ENCODE data around the gene MAP3K5.

MAP3K5 gene

GRCh38 chr6:136525586-136526195 is 266.6 kb downstream of the MAP3K5 start:
- peaks cover 6% of the 10 kb centered on the region for H3K79me1 ChIP-seq (ENCODE audit: low read length)
- no peak overlapping the region for H3K9ac ChIP-seq (ENCODE audit: low read length)
- H2BK5ac ChIP-seq (ENCODE audit: low read length) = no peak overlapping the region
- no peaks in the 10 kb centered on the region for H3K36me3 ChIP-seq (ENCODE audit: control insufficient read depth, insufficient read depth, low read length)
- no peak overlapping the region for H3K27ac ChIP-seq (ENCODE audit: low read depth, low read length)
- no peak overlapping the region for H3K4me3 ChIP-seq (ENCODE audit: low read length)
- no CpG with 5 or more reads among the region's 8 CpGs for WGBS (ENCODE audit: extremely low coverage, insufficient coverage, low lambda C conversion rate)
- no peak for DNase-seq
- peak overlapping the region; percentile 8 for H2BK120ac ChIP-seq (ENCODE audit: low read depth, low read length)
- no peak overlapping the region for H3K56ac ChIP-seq (ENCODE audit: low read length)
- H3K18ac ChIP-seq (ENCODE audit: low read length) = no peak overlapping the region
- no peak overlapping the region for H4K5ac ChIP-seq (ENCODE audit: low read length)
- peaks cover 12% of the 10 kb centered on the region for H3K4me1 ChIP-seq (ENCODE audit: control insufficient read depth, low read depth, low read length)
- H3K4ac ChIP-seq (ENCODE audit: low read depth, low read length) = no peak overlapping the region
- H3K79me2 ChIP-seq (ENCODE audit: control insufficient read depth, insufficient read depth, low read length) = peaks cover 11% of the 10 kb centered on the region
- no peak overlapping the region for H4K8ac ChIP-seq (ENCODE audit: low read depth, low read length)
- H3K23ac ChIP-seq (ENCODE audit: low read length) = no peak overlapping the region
- no peak overlapping the region for H2BK15ac ChIP-seq (replicated peaks; ENCODE audit: low read depth)
- H3K4me2 ChIP-seq (ENCODE audit: low read length) = no peak overlapping the region
- no peak overlapping the region for H2AK5ac ChIP-seq (ENCODE audit: low read length)
- H3K27me3 ChIP-seq (ENCODE audit: insufficient read depth, low read length, poor library complexity) = no peaks in the 10 kb centered on the region

GRCh38 chr6:136524936-136525413 is 267.3 kb downstream of the MAP3K5 start:
- Histone ChIP-seq H3K9ac (ENCODE audit: low read length) (no peak overlapping the region), H3K18ac (ENCODE audit: low read length) (no peak overlapping the region), H3K23ac (ENCODE audit: low read length) (no peak overlapping the region), H4K8ac (ENCODE audit: low read depth, low read length) (no peak overlapping the region), H4K5ac (ENCODE audit: low read length) (no peak overlapping the region), H3K27ac (ENCODE audit: low read depth, low read length) (no peak overlapping the region), H3K79me1 (ENCODE audit: low read length) (peaks cover 8% of the 10 kb centered on the region), H2BK120ac (ENCODE audit: low read depth, low read length) (no peak overlapping the region), H3K4me2 (ENCODE audit: low read length) (no peak overlapping the region), H3K27me3 (ENCODE audit: insufficient read depth, low read length, poor library complexity) (no peaks in the 10 kb centered on the region), H3K4me1 (ENCODE audit: control insufficient read depth, low read depth, low read length) (peaks cover 12% of the 10 kb centered on the region), H2AK5ac (ENCODE audit: low read length) (no peak overlapping the region), H3K56ac (ENCODE audit: low read length) (peak overlapping the region; percentile 40), H3K4ac (ENCODE audit: low read depth, low read length) (no peak overlapping the region), H2BK15ac (replicated peaks; ENCODE audit: low read depth) (no peak overlapping the region), H3K4me3 (ENCODE audit: low read length) (no peak overlapping the region), H3K36me3 (ENCODE audit: control insufficient read depth, insufficient read depth, low read length) (no peaks in the 10 kb centered on the region), H2BK5ac (ENCODE audit: low read length) (no peak overlapping the region), H3K79me2 (ENCODE audit: control insufficient read depth, insufficient read depth, low read length) (peaks cover 14% of the 10 kb centered on the region)
- WGBS (ENCODE audit: extremely low coverage, insufficient coverage, low lambda C conversion rate) = no CpG with 5 or more reads among the region's 2 CpGs
- no peak for DNase-seq

- no peak overlapping the region for H3K27ac ChIP-seq (ENCODE audit: low read depth, low read length)
- H3K9ac ChIP-seq (ENCODE audit: low read length) = no peak overlapping the region
- no peak overlapping the region for H3K23ac ChIP-seq (ENCODE audit: low read length)
- H4K5ac ChIP-seq (ENCODE audit: low read length) = no peak overlapping the region
- peaks cover 11% of the 10 kb centered on the region for H3K79me2 ChIP-seq (ENCODE audit: control insufficient read depth, insufficient read depth, low read length)
- H2BK5ac ChIP-seq (ENCODE audit: low read length) = no peak overlapping the region
- H3K79me1 ChIP-seq (ENCODE audit: low read length) = peaks cover 8% of the 10 kb centered on the region
- H2AK5ac ChIP-seq (ENCODE audit: low read length) = no peak overlapping the region
- H3K4ac ChIP-seq (ENCODE audit: low read depth, low read length) = no peak overlapping the region
- H3K4me3 ChIP-seq (ENCODE audit: low read length) = no peak overlapping the region
- no peaks in the 10 kb centered on the region for H3K27me3 ChIP-seq (ENCODE audit: insufficient read depth, low read length, poor library complexity)
- no peaks in the 10 kb centered on the region for H3K36me3 ChIP-seq (ENCODE audit: control insufficient read depth, insufficient read depth, low read length)
- no peak overlapping the region for H2BK15ac ChIP-seq (replicated peaks; ENCODE audit: low read depth)
- no peak overlapping the region for H3K4me2 ChIP-seq (ENCODE audit: low read length)
- H3K4me1 ChIP-seq (ENCODE audit: control insufficient read depth, low read depth, low read length) = peaks cover 12% of the 10 kb centered on the region
- H3K56ac ChIP-seq (ENCODE audit: low read length) = no peak overlapping the region
- DNase-seq = no peak
- H2BK120ac ChIP-seq (ENCODE audit: low read depth, low read length) = no peak overlapping the region
- H3K18ac ChIP-seq (ENCODE audit: low read length) = no peak overlapping the region
- no peak overlapping the region for H4K8ac ChIP-seq (ENCODE audit: low read depth, low read length)
- no CpG with 5 or more reads among the region's 2 CpGs for WGBS (ENCODE audit: extremely low coverage, insufficient coverage, low lambda C conversion rate)
These were observed 267.8 kb downstream of the MAP3K5 start for GRCh38 chr6:136524339-136524935.

- H3K23ac ChIP-seq (ENCODE audit: low read length) = no peak overlapping the region
- H3K27me3 ChIP-seq (ENCODE audit: insufficient read depth, low read length, poor library complexity) = no peaks in the 10 kb centered on the region
- WGBS (ENCODE audit: extremely low coverage, insufficient coverage, low lambda C conversion rate) = no CpG with 5 or more reads among the region's 4 CpGs
- no peak overlapping the region for H2BK120ac ChIP-seq (ENCODE audit: low read depth, low read length)
- H3K4me3 ChIP-seq (ENCODE audit: low read length) = no peak overlapping the region
- no peak overlapping the region for H3K4ac ChIP-seq (ENCODE audit: low read depth, low read length)
- no peak overlapping the region for H4K5ac ChIP-seq (ENCODE audit: low read length)
- H3K56ac ChIP-seq (ENCODE audit: low read length) = no peak overlapping the region
- H3K27ac ChIP-seq (ENCODE audit: low read depth, low read length) = no peak overlapping the region
- H2BK15ac ChIP-seq (replicated peaks; ENCODE audit: low read depth) = no peak overlapping the region
- peaks cover 12% of the 10 kb centered on the region for H3K4me1 ChIP-seq (ENCODE audit: control insufficient read depth, low read depth, low read length)
- DNase-seq = no peak
- no peak overlapping the region for H3K4me2 ChIP-seq (ENCODE audit: low read length)
- H3K79me2 ChIP-seq (ENCODE audit: control insufficient read depth, insufficient read depth, low read length) = peaks cover 11% of the 10 kb centered on the region
- no peak overlapping the region for H3K9ac ChIP-seq (ENCODE audit: low read length)
- H2BK5ac ChIP-seq (ENCODE audit: low read length) = no peak overlapping the region
- H4K8ac ChIP-seq (ENCODE audit: low read depth, low read length) = no peak overlapping the region
- H3K36me3 ChIP-seq (ENCODE audit: control insufficient read depth, insufficient read depth, low read length) = no peaks in the 10 kb centered on the region
- no peak overlapping the region for H3K18ac ChIP-seq (ENCODE audit: low read length)
- H2AK5ac ChIP-seq (ENCODE audit: low read length) = no peak overlapping the region
- peaks cover 8% of the 10 kb centered on the region for H3K79me1 ChIP-seq (ENCODE audit: low read length)
These were observed 269.1 kb downstream of the MAP3K5 start for GRCh38 chr6:136523196-136523595.

- Histone ChIP-seq H4K5ac (ENCODE audit: low read length) (no peak overlapping the region), H3K36me3 (ENCODE audit: control insufficient read depth, insufficient read depth, low read length) (no peaks in the 10 kb centered on the region), H3K27ac (ENCODE audit: low read depth, low read length) (no peak overlapping the region), H3K79me2 (ENCODE audit: control insufficient read depth, insufficient read depth, low read length) (peaks cover 10% of the 10 kb centered on the region), H3K79me1 (ENCODE audit: low read length) (peaks cover 8% of the 10 kb centered on the region), H2BK5ac (ENCODE audit: low read length) (no peak overlapping the region), H2BK120ac (ENCODE audit: low read depth, low read length) (no peak overlapping the region), H3K23ac (ENCODE audit: low read length) (no peak overlapping the region), H2AK5ac (ENCODE audit: low read length) (no peak overlapping the region), H3K4me2 (ENCODE audit: low read length) (no peak overlapping the region), H3K9ac (ENCODE audit: low read length) (no peak overlapping the region), H3K4me3 (ENCODE audit: low read length) (no peak overlapping the region), H3K56ac (ENCODE audit: low read length) (no peak overlapping the region), H3K18ac (ENCODE audit: low read length) (no peak overlapping the region), H3K27me3 (ENCODE audit: insufficient read depth, low read length, poor library complexity) (no peaks in the 10 kb centered on the region), H3K4ac (ENCODE audit: low read depth, low read length) (no peak overlapping the region), H2BK15ac (replicated peaks; ENCODE audit: low read depth) (no peak overlapping the region), H4K8ac (ENCODE audit: low read depth, low read length) (no peak overlapping the region), H3K4me1 (ENCODE audit: control insufficient read depth, low read depth, low read length) (peaks cover 12% of the 10 kb centered on the region)
- DNase-seq = no peak
- WGBS (ENCODE audit: extremely low coverage, insufficient coverage, low lambda C conversion rate) = no CpG with 5 or more reads among the region's 3 CpGs
These were observed 269.6 kb downstream of the MAP3K5 start for GRCh38 chr6:136522636-136523035.
